HEK293 (cell line): ENCODE data around the gene ADCY10.

Experiments
- CTCF ChIA-PET: fragments of 350-600 bp; formaldehyde crosslinking; extraction: SDS; loops from one replicate; lab custom pipeline; 2021; ENCODE audit warnings: antibody characterized with exemption; lab: Yijun Ruan, JAX
- POLR2A ChIA-PET: fragments of 300-600 bp; formaldehyde crosslinking; extraction: SDS; loops from one replicate; lab custom pipeline; 2020; ENCODE audit warnings: antibody characterized with exemption, inconsistent platforms; lab: Yijun Ruan, JAX
- H3K27ac ChIP-seq: fragments of 200-500 bp; sonication (Bioruptor generic); 2 replicates; pipeline ENCODE4 v1.5.1; 2014; ENCODE audit warnings: low read depth, low read length, control low read depth, inconsistent platforms; ENCODE audit errors: extremely low read depth
- H3K36me3 ChIP-seq, 2 experiments: fragments of 200-500 bp in 1 of 2; sonication (Bioruptor generic) in 1 of 2; 1 replicate in 1 of 2; 2 replicates in 1 of 2; pipeline ENCODE4 v1.5.1; 2014 to 2017; ENCODE audit warnings: inconsistent platforms in 2 of 2, low read length in 2 of 2; ENCODE audit not compliant: control insufficient read depth in 2 of 2, insufficient read depth in 1 of 2
- H3K4me1 ChIP-seq: fragments of 200-500 bp; sonication (Bioruptor generic); 2 replicates; pipeline ENCODE4 v1.5.1; 2014; ENCODE audit warnings: mild to moderate bottlenecking, low read length, inconsistent platforms; ENCODE audit not compliant: control insufficient read depth, insufficient read depth
- H3K4me3 ChIP-seq: 2 replicates; pipeline ENCODE4 v1.5.1; 2011; ENCODE audit warnings: low read depth, mild to moderate bottlenecking, control low read depth, low read length, moderate library complexity
- H3K9me3 ChIP-seq: fragments of 200-500 bp; sonication (Bioruptor generic); 2 replicates; pipeline ENCODE4 v1.5.1; 2014; ENCODE audit warnings: low read depth, low read length, inconsistent platforms; ENCODE audit not compliant: control insufficient read depth, insufficient read depth
- BCL11A ChIP-seq: fragments of 450-650 bp; formaldehyde crosslinking; IDR thresholded peaks from 2 replicates; pipeline ENCODE4 v1.5.1; 2016; ENCODE audit warnings: low read depth, missing biosample characterization, missing genetic modification characterization
- FEZF1 ChIP-seq: fragments of 450-650 bp; formaldehyde crosslinking; IDR thresholded peaks from 2 replicates; pipeline ENCODE4 v1.5.1; 2016; ENCODE audit warnings: missing biosample characterization, missing genetic modification characterization
- GLIS1 ChIP-seq: fragments of 450-650 bp; formaldehyde crosslinking; IDR thresholded peaks from 2 replicates; pipeline ENCODE4 v1.5.1; 2016; ENCODE audit warnings: missing biosample characterization, missing genetic modification characterization
- KLF16 ChIP-seq: fragments of 450-650 bp; formaldehyde crosslinking; IDR thresholded peaks from 2 replicates; pipeline ENCODE4 v1.5.1; 2017; ENCODE audit warnings: missing biosample characterization, missing genetic modification characterization
- TRIM28 ChIP-seq: IDR thresholded peaks from 2 replicates; pipeline ENCODE4 v1.6.1; 2011; ENCODE audit warnings: low read length, control low read depth, borderline replicate concordance
- WT1 ChIP-seq: fragments of 450-650 bp; formaldehyde crosslinking; IDR thresholded peaks from 2 replicates; pipeline ENCODE4 v1.5.1; 2016; ENCODE audit warnings: missing biosample characterization, missing genetic modification characterization
- ZFP69B ChIP-seq: fragments of 450-650 bp; formaldehyde crosslinking; IDR thresholded peaks from 2 replicates; pipeline ENCODE4 v1.5.1; 2016; ENCODE audit warnings: missing biosample characterization, missing genetic modification characterization
- ZNF10 ChIP-seq: fragments of 450-650 bp; formaldehyde crosslinking; IDR thresholded peaks from 2 replicates; pipeline ENCODE4 v1.5.1; 2017; ENCODE audit warnings: missing biosample characterization, missing genetic modification characterization
- ZNF157 ChIP-seq: fragments of 450-650 bp; formaldehyde crosslinking; IDR thresholded peaks from 2 replicates; pipeline ENCODE4 v1.5.1; 2016; ENCODE audit warnings: missing biosample characterization, missing genetic modification characterization
- ZNF169 ChIP-seq: fragments of 450-650 bp; formaldehyde crosslinking; IDR thresholded peaks from 2 replicates; pipeline ENCODE4 v1.5.1; 2016; ENCODE audit warnings: missing biosample characterization, missing genetic modification characterization
- ZNF548 ChIP-seq: fragments of 450-650 bp; formaldehyde crosslinking; IDR thresholded peaks from 2 replicates; pipeline ENCODE4 v1.5.1; 2016; ENCODE audit warnings: missing biosample characterization, missing genetic modification characterization
- ZNF600 ChIP-seq: fragments of 450-650 bp; formaldehyde crosslinking; IDR thresholded peaks from 2 replicates; pipeline ENCODE4 v1.5.1; 2016; ENCODE audit warnings: missing biosample characterization, missing genetic modification characterization
- ZNF629 ChIP-seq: fragments of 450-650 bp; formaldehyde crosslinking; IDR thresholded peaks from 2 replicates; pipeline ENCODE4 v1.5.1; 2017; ENCODE audit warnings: missing biosample characterization, missing genetic modification characterization
- ZNF747 ChIP-seq: fragments of 450-650 bp; formaldehyde crosslinking; IDR thresholded peaks from 2 replicates; pipeline ENCODE4 v1.5.1; 2016; ENCODE audit warnings: missing biosample characterization, missing genetic modification characterization
- ZNF768 ChIP-seq: fragments of 450-650 bp; formaldehyde crosslinking; IDR thresholded peaks from 2 replicates; pipeline ENCODE4 v1.5.1; 2018; ENCODE audit warnings: missing biosample characterization, mild to moderate bottlenecking, missing genetic modification characterization
- ZNF776 ChIP-seq: fragments of 450-650 bp; formaldehyde crosslinking; IDR thresholded peaks from 2 replicates; pipeline ENCODE4 v1.5.0; 2017; ENCODE audit warnings: missing biosample characterization, missing genetic modification characterization, borderline replicate concordance
- ZSCAN16 ChIP-seq: fragments of 450-650 bp; formaldehyde crosslinking; IDR thresholded peaks from 2 replicates; pipeline ENCODE4 v1.5.1; 2016; ENCODE audit warnings: missing biosample characterization, missing genetic modification characterization
- ZXDB ChIP-seq: fragments of 450-650 bp; formaldehyde crosslinking; IDR thresholded peaks from 2 replicates; pipeline ENCODE4 v1.5.1; 2016; ENCODE audit warnings: missing biosample characterization, missing genetic modification characterization
- TF ChIP-seq, protein P1 (sequence below): fragments of 450-650 bp; formaldehyde crosslinking; conservative IDR thresholded peaks from 2 replicates; pipeline ENCODE4 v1.5.1; 2016; ENCODE audit warnings: low read depth, missing biosample characterization, missing genetic modification characterization
- TF ChIP-seq, protein P2 (sequence below): fragments of 450-650 bp; formaldehyde crosslinking; IDR thresholded peaks from 2 replicates; pipeline ENCODE4 v1.5.1; 2016; ENCODE audit warnings: missing biosample characterization, missing genetic modification characterization
- TF ChIP-seq, protein P3 (sequence below): fragments of 450-650 bp; formaldehyde crosslinking; IDR thresholded peaks from 2 replicates; pipeline ENCODE4 v1.5.1; 2016; ENCODE audit warnings: missing biosample characterization, missing genetic modification characterization, low read depth

ADCY10 gene

DNA sequence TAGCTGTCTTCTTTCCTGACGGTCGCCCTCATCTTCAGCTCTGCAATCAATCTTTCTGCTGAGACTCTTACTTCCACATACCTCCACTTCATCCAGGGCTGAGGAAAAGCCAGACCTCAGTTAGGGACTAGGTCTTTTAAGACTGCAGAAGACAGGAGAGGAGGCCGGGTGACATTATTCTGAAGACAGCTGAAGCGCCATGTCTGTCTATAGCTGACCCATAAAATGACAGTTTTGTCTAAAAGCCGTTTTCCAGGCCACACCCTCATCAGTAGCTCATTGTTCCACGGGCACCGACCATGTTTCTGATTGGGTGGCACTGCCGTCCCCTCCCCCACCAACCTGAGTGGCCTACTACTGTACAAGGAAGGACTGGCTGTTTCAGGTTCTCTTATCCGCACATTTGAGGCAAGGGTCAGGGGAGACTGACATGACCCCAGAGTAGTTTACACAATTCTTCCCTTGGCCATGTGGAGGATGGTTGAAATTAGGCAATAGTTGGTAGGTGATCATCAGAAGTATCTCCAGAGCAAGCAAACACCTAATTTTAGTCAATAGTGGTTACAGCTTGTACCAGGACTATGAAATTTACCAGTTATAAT is at the start of gene ADCY10 (continued):
- TF ChIP-seq, protein P1, sequence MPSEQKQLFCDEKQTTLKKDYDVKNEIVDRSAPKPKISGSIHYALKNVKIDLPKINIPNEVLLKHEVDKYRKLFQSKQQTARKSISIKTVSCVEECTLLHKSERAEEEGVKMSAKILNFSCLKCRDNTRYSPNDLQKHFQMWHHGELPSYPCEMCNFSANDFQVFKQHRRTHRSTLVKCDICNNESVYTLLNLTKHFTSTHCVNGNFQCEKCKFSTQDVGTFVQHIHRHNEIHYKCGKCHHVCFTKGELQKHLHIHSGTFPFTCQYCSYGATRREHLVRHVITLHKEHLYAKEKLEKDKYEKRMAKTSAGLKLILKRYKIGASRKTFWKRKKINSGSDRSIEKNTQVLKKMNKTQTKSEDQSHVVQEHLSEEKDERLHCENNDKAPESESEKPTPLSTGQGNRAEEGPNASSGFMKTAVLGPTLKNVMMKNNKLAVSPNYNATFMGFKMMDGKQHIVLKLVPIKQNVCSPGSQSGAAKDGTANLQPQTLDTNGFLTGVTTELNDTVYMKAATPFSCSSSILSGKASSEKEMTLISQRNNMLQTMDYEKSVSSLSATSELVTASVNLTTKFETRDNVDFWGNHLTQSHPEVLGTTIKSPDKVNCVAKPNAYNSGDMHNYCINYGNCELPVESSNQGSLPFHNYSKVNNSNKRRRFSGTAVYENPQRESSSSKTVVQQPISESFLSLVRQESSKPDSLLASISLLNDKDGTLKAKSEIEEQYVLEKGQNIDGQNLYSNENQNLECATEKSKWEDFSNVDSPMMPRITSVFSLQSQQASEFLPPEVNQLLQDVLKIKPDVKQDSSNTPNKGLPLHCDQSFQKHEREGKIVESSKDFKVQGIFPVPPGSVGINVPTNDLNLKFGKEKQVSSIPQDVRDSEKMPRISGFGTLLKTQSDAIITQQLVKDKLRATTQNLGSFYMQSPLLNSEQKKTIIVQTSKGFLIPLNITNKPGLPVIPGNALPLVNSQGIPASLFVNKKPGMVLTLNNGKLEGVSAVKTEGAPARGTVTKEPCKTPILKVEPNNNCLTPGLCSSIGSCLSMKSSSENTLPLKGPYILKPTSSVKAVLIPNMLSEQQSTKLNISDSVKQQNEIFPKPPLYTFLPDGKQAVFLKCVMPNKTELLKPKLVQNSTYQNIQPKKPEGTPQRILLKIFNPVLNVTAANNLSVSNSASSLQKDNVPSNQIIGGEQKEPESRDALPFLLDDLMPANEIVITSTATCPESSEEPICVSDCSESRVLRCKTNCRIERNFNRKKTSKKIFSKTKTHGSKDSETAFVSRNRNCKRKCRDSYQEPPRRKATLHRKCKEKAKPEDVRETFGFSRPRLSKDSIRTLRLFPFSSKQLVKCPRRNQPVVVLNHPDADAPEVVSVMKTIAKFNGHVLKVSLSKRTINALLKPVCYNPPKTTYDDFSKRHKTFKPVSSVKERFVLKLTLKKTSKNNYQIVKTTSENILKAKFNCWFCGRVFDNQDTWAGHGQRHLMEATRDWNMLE (tag by site-specific recombination): no peak
- TF ChIP-seq ZNF169: no peak
- TF ChIP-seq ZSCAN16 (tag by site-specific recombination): no peak
- TF ChIP-seq, protein P2, sequence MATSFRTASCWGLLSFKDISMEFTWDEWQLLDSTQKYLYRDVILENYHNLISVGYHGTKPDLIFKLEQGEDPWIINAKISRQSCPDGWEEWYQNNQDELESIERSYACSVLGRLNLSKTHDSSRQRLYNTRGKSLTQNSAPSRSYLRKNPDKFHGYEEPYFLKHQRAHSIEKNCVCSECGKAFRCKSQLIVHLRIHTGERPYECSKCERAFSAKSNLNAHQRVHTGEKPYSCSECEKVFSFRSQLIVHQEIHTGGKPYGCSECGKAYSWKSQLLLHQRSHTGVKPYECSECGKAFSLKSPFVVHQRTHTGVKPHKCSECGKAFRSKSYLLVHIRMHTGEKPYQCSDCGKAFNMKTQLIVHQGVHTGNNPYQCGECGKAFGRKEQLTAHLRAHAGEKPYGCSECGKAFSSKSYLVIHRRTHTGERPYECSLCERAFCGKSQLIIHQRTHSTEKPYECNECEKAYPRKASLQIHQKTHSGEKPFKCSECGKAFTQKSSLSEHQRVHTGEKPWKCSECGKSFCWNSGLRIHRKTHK (tag by site-specific recombination): no peak
- TF ChIP-seq KLF16 (tag by site-specific recombination): no peak
- TF ChIP-seq GLIS1 (tag by site-specific recombination): no peak

DNA sequence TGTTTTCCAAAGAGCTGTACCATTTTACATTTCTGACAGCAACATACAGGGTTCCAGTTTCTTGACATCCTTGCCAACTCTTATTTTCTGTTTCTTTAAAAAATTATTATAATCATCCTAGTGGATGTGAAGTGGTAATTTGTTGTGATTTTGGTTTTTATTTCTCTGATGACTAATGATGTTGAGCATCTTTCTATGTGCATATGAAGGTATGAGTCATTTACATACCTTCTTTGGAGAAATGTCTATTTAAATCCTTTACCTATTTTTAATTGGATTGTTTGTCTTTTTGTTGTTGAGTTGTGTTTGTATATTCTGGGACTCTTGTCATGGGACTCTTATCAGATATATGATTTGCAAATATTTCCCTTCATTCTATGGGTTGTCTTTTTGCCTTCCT is 43.8 kb upstream of the ADCY10 start:
- Histone ChIP-seq H3K4me1 (no peaks in the 10 kb centered on the region), H3K27ac (no peak overlapping the region), H3K36me3 (peaks cover 16 to 28% of the 10 kb centered on the region in 2 experiments), H3K4me3 (no peak overlapping the region), H3K9me3 (no peaks in the 10 kb centered on the region)
- POLR2A ChIA-PET: no interaction called here
- TF ChIP-seq ZFP69B: no peak
- TF ChIP-seq ZNF600: no peak
- TF ChIP-seq ZXDB (tag by site-specific recombination): no peak
- no peak for TF ChIP-seq TRIM28
- no peak for TF ChIP-seq ZNF768 (tag by site-specific recombination)
- no peak for TF ChIP-seq WT1
- TF ChIP-seq BCL11A (tag by site-specific recombination): no peak
- TF ChIP-seq ZNF10 (tag by site-specific recombination): no peak
- TF ChIP-seq ZNF747 (tag by site-specific recombination): no peak
- TF ChIP-seq ZNF629 (tag by site-specific recombination): no peak
- TF ChIP-seq ZNF548: no peak
- no peak for TF ChIP-seq ZNF776 (tag by site-specific recombination)
- no peak for TF ChIP-seq FEZF1 (tag by site-specific recombination)
- CTCF ChIA-PET: no interaction called here

DNA sequence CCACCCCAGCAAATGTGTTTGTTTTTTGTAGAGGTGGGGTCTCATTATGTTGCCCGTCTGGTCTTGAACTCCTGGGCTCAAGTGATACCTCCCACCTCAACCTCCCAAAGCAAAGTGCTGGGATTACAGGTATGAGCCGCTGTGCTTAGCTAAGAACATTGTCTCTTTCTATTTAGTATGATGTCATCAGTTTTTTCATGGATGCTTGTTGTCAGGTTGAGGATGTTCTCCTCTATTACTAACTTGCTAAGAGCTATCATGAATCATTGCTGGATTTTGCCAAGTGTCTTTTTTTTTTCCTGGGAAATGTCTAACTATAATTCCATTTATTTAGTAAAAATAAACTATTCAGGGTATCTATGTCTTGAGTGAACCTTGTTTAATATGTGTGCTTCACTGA is 42.0 kb upstream of the ADCY10 start:
- POLR2A ChIA-PET: interaction anchor here (1.6 kb wide), 1 partner anchor 20 kb away, joined by 6 read pairs; the partner anchor contains the start of gene DCAF6
- CTCF ChIA-PET: interaction anchor here (0.6 to 1.0 kb wide), 2 partner anchors 19 to 278 kb away, joined by 3 read pairs; partner anchors contain the start of gene MPC2
- H3K9me3 ChIP-seq: no peaks in the 10 kb centered on the region
- no peak overlapping the region for H3K27ac ChIP-seq
- H3K4me3 ChIP-seq: no peak overlapping the region
- peaks cover 16 to 33% of the 10 kb centered on the region in 2 experiments for H3K36me3 ChIP-seq
- TF ChIP-seq ZNF157 (tag by site-specific recombination): no peak
- TF ChIP-seq, protein P3, sequence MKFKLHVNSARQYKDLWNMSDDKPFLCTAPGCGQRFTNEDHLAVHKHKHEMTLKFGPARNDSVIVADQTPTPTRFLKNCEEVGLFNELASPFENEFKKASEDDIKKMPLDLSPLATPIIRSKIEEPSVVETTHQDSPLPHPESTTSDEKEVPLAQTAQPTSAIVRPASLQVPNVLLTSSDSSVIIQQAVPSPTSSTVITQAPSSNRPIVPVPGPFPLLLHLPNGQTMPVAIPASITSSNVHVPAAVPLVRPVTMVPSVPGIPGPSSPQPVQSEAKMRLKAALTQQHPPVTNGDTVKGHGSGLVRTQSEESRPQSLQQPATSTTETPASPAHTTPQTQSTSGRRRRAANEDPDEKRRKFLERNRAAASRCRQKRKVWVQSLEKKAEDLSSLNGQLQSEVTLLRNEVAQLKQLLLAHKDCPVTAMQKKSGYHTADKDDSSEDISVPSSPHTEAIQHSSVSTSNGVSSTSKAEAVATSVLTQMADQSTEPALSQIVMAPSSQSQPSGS (tag by site-specific recombination): peak; percentile 89
- no peaks in the 10 kb centered on the region for H3K4me1 ChIP-seq
